ENCODE data around the gene GPHN.
"Not testable (repeated sequence)": the region's sequence is repeated elsewhere in the genome, so short reads cannot be mapped to it uniquely, and the experiment has no call there.

Gene GPHN

GRCh38 chr14:66972469-66972868, 464.5 kb downstream of the GPHN start:
- DNase-seq: no peak

GRCh38 chr14:66974397-66975025, 466.6 kb downstream of the GPHN start:
- no peak for DNase-seq

GRCh38 chr14:66975251-66975650, 467.3 kb downstream of the GPHN start:
- DNase-seq: no peak

- DNase-seq: no peak
These were observed 471.4 kb downstream of the GPHN start for GRCh38 chr14:66979101-66979974.

GRCh38 chr14:66982247-66982646, 474.3 kb downstream of the GPHN start:
- no peak for DNase-seq

- no peak for DNase-seq
These were observed 484.8 kb downstream of the GPHN start for GRCh38 chr14:66992776-66993175.

GRCh38 chr14:66993512-66993911, 485.6 kb downstream of the GPHN start:
- DNase-seq: no peak

- DNase-seq: peak; percentile 35
These were observed 490.1 kb downstream of the GPHN start for GRCh38 chr14:66998013-66998412.

DNA sequence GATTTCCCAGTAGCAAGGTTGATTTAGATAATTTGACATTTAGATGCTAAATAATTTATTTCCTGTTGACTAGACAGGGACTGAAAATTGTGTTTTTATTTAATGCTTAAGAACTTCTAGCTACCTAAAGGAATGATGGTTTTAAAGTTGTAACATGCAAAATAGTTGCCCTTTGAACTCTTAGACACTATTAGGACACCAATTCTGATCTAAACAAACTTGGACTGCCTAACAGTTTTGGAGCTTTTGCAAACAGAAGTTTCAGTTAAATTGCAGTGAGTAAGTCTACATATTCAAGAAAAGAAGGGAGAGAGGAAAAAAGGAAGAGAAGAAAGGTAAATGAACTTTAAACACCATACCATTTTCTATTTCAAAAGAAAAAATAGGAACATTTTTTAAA, 492.0 kb downstream of the GPHN start:
- no peak for DNase-seq

DNA sequence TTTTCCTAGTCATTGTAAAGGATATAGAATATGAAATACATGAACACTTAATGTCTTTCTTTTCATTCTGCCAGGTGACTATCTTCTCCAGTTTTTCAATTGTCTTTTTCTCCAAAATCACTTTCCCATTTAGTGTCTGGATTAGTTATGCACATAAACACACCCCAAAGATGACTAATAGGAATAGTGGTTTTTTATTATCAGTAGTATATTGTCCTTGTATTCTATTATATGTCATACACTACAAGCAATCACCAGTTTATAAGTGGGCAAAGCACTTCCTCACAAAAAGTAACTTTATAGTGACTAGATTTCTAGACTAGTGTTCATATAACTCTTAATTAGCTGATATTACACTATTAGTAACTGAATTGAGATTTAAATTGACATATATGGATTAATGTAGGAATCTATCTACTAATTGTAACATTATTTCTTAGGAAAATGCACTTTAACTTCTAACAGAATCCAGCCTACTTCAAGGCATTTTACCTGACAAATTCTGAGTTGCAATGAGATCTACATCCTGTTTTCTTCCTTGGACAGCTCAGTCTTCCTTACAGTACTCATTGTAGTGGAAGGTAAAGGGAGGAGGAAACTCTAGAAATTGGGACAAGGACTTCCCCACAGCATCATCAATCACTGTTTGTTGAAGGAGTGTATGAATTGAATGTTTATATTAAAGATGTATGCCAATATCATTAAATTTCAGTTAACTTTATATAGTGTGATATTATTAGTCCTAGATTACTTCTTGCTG, 495.2 kb downstream of the GPHN start:
- DNase-seq: no peak

- DNase-seq: no peak
These were observed 496.6 kb downstream of the GPHN start for GRCh38 chr14:67004521-67004920.

- DNase-seq: no peak
These were observed 502.7 kb downstream of the GPHN start for GRCh38 chr14:67010602-67011001.

- DNase-seq: no peak
These were observed 508.9 kb downstream of the GPHN start for GRCh38 chr14:67016856-67017255.

GRCh38 chr14:67018720-67019119, 510.8 kb downstream of the GPHN start:
- DNase-seq: no peak

DNA sequence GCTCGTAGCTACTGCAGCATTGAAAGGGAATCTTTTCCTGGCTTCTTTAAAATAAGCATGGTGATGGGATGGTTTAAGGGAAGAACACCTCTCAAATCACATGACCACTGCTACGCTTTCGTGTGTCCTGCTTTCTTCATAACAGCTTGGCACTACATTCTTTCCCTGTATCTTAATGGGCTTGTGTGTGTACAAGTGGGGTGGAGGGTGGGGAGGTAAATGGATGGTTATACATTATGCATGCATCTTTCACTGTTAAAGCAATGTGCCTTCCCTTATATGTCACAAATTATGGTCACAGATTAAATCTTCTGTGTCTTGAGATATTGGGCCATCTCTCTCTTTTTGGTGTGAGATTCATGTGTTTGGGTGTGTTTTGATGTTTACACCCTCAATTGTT, 511.8 kb downstream of the GPHN start:
- DNase-seq: no peak

GRCh38 chr14:67031920-67032774, 524.2 kb downstream of the GPHN start:
- no peak for DNase-seq

GRCh38 chr14:67045440-67045839, 537.5 kb downstream of the GPHN start:
- no peak for DNase-seq

DNA sequence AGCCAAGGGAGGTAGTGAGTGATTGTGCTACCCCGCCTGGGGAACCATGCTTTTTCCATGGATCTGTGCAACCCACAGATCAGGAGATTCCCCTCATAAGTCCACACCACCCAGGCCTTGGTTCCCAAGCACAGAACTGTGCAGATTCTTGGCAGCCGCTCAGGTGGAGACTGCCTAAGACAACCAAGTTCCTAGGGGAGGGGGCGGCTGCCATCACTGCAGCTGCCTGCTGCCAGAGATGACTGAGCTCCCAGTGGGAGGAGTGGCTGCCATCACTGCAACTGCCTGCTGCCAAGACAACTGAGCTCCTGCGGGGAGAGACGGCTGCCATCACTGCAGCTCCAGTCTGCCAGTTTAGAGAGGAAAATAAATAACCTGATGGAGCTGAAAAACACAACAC, 542.9 kb downstream of the GPHN start:
- no peak for DNase-seq

GRCh38 chr14:67056684-67057083, 548.7 kb downstream of the GPHN start:
- no peak for DNase-seq

GRCh38 chr14:67059596-67059995, 551.6 kb downstream of the GPHN start:
- DNase-seq: no peak

GRCh38 chr14:67060546-67060945, 552.6 kb downstream of the GPHN start:
- no peak for DNase-seq

GRCh38 chr14:67067070-67067814, 559.3 kb downstream of the GPHN start:
- not testable (repeated sequence) for DNase-seq
